Left forelimb (tissue), 1 donor: ENCODE measurements around the gene FNDC3B.

Experiments used
- DNase-seq: peaks from one replicate; pipeline ENCODE4 v3.0.0-alpha.2; 2018; ENCODE audit warnings: low spot score

Gene FNDC3B

DNA sequence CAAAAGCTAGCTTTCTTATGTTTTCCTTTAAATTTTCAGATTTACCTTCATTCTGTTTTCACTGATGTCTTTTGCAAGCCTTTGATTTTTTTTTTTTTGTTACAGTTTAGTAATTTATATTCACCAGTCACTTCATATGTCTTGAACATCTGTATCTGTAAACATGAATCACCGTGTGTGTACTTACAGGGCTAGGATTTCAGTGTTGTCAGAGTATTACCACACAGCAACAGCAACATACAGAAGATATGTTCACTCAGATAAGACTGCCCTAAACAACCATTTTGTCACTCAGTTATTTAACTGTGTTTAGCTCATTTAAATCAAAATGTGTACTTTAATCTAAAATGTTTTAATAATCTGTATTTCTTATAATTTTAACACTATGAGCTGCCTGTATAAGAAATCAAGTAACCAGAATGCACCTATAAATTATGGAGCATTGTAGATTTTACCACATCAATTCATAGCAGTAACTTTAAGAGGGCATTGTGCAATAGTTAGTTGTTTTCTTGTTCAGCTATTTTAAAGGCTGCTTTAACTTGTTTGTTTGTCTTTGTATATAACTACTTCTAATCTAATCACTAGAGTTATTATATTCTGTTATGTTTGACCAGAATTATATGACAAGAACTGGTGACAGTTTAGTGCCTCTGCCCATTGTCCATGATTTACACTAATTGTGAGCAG, 358.5 kb downstream of the FNDC3B start:
- DNase-seq, result no peak

DNA sequence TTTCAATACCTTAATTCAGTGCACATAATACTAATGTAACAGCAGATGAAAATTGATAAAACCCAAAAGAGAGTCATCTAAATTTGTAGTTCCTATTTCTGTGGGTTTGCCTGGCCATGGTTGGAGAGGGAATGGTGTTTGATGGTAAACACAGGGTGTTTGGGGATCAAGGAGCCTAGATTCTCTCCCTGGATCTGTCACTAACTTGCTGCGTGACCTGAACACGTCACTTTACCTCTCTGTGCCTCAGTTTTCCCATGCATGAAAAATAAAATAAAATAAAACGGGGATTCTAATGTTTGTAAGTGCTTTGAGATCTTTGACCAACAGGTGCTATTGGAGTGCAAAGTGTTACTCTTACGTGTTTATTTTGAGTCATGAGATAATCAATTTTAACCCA, 359.1 kb downstream of the FNDC3B start:
- DNase-seq, result no peak

DNA sequence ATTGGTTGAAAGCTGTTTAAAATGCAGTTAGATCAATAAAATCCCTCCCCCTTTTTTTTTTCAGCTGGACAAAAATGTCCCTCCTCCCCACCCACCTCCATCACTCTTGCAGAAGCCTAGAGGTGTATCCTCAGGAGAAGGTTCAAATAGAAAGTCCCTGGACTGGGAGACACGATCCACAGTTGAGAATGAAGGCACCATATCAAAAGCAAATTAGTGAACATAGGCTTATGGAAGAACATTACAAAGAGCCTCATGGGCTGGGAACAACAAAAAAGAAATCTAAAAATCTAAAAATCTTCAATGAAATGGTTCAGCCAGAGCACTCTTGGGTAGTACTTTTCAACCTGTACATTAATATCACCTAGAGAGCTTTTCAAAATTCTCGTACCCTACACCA, 362.7 kb downstream of the FNDC3B start:
- no peak for DNase-seq

DNA sequence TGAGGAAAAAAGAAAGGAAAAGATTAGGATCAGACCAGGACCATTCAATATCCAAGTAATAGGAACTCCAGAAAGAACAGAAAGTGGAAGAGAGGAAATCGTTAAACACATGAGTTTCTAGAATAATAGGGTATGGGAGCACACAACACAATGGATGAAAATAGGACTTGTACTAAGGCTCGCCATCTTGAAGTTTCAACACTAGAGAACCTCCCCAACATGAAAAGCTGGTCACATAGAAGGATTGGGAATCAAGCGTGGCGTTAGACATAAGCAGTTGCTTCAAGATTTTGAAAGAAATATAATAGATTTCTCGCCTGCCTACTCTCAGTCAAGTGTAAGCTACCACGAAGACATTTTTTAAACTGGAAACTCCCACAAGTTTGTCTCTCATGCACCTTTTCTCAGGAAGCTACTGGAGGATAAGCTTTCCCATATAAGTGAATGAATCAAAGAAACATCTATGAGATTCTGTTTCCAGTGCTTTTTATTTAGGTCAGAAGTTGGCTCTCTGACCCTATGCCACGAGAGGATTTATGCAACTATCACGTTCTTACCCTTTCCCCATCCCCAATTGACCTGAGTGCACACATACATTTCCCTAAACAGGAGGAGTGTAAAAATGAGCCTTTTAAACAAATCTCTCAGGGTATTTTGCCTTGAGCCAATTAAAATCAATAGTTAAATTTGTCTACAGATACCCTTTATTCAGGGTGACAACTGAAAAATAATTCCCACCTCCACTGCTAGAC, 363.7 kb downstream of the FNDC3B start:
- DNase-seq, result no peak

DNA sequence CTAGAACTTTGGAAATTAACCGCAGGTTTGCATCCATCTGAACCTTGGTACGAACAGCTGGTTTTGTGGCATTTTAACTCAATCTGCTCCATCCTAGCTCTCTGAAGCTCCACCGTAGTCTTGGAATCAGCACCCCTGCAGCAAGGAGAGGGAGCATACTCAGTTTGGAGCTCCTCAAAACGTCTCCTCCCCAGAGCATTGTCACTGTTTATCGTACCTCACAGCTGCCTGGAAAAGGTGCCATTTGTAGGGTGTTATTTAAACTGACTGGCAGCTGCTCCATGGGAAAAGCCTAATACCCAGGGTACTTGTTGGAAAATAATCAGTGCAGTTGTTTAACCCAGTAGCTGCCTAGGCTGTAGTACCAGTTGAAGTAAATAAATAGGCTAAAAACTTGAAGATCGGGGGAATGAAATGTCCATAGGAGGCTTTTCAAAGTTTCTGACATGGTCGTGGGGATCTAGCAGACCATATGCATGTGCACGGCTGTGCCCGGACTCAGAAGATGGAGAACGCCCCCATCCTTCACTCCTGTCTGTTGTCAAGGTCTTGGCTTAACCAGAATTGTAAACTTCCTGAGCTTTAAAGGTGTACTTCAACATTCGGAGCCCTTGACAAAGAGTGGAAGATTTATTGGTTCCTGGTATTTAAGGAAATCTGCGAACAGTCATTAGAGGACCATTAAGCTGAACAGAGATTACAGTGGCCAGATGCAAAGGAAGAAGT, 365.0 kb downstream of the FNDC3B start:
- no peak for DNase-seq

DNA sequence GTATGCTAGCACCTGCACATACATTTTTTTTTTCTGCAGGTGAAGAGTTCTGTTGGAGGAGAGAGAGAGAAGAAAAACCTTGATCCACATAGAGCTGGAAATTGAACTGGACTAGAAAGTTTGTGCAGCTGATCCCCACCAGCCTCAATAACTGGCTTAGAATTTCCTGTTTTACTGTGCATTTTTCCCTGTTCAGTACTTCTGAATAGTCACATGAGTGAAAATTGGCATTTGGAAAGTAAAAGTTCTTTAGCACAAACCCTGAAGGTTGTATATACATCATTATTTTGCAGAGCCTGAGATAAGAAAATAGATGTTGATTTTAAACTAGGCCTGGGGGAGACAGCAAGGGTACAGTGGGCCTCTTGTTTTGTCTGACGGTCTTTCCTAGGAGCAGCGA, 366.5 kb downstream of the FNDC3B start:
- DNase-seq, result no peak

DNA sequence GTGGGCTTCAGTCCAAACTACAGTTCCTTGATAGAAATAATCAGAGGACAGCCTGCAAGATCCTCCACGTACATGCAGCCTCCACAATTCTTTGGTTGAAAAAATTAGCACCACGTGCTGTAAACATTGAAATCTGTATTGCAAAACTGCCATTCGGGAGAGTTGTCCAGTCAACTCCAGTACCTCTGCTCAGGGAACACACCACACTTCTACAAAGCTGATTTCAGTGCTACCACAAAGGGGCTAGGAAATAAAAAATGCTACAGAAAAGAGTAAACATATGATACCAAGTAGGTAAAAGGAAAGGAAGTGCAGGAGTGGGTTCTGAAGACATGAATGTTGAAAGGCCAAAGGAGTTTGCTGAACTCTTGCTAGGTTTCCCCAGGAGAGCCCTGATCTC, 368.5 kb downstream of the FNDC3B start:
- DNase-seq, result no peak

DNA sequence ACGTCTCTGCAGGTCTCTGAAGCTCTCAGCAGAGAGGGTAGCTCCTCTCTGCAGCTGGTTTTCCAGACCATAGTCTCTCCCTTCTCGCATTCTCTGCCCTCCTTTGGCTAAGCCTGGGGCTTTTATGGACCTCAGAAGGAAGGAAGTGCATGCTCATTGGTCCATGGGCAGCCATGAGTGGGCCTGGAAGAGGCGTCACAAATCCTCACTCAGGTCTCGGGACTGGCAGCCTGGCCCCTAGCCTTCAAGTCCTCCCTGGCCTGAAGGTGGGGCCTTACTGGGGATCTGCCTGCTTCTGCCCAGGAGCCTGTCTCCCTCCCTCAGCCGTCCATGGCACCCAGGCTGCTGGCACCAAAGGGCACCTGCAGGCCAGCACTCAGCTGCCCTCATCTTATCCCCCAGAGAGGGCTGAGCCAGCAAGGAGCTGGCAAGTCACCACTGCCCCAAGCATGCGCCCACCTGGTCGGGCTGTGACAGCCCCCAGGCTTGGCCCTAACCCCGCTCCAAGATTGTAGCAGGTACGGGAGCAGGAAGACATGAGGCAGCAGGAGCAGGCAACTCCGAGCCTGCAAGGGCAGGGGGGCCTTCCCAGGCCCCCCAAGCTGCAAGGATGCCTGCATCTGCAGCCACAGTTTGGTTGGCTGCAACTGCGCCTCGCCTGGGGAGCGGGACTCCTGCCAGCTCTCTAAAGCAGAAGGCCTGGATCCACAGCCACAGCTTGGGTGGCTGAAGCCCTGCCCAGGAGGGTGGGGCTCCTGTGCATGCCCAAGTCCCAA, 371.5 kb downstream of the FNDC3B start:
- no peak for DNase-seq

DNA sequence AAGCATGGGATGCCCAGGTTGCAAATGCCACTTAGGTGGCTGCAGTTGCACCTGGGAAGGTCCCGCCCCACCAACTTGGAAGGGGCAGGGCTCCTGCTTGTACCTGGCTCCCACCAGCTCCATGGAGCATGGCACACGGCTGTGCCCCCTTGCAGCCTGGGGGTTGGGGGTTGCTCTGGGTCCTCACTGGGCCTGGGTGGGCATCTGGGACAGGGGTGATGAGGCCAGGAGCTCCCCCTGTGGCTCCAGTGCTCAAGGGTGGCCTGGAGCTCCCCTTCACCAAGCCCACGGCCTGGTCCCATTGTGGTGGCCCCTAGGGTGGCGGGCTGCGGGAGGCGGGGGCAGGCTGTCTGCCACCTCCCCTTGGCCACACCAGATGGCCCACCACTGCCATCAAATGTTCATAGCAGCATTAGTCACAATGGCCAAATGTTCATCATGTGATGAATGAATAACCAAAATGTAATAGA, 372.1 kb downstream of the FNDC3B start:
- DNase-seq, result no peak

DNA sequence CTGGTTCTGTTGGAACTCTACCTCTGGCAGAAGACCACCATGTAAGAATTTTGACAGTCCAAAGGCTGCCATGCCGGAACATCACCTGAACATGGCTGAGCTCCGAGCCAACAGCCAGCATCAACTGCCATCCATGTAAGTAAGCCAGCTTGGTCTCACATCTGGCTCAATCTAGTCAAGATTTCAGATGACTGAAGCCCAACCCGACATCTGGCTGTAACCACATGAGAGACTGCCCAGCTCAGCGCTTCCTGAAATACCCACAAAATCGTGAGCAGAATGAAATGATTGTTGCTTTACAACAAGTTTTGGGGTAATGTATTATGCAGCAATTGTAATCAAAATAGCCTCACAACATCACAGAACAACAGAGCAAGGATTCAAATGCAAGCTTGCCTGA, 375.9 kb downstream of the FNDC3B start:
- no peak for DNase-seq

DNA sequence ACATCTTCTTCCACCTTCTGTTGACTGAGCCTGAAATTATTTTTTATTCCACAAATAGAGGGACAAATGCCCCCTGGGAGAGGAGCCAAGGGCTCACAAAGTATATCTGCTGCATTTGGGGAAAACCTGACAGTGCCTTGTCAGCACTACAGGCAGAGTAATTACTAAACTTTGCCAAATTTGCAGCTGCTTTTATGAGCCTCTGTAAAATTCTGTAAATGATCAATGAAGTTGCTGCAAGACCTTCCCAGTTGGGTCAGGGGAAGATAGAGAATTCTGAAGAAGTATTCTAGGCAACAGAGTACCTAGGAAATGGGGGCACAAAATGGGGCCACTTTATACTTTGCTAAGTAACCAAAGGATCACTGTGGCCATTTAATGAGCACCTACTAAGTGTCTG, 398.3 kb downstream of the FNDC3B start:
- no peak for DNase-seq

DNA sequence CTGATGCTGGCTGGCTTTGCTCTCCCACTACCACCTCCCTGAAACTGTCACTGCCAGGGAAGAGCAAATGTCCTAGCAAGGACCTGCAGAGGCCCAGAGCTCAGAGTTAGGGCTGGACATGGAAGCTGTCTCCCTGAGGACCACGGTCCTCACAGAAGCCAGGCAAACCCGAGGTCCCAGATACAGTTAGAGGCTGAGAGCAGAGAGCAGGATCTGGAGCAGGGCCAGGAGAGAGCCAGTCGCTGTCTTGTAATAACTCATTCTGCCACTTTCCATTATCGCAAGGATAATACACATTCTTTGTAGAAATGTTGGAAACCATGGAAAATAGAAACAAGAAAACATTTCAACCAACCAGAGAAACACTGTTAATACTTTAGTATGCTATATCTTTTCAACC, 398.8 kb downstream of the FNDC3B start:
- no peak for DNase-seq

DNA sequence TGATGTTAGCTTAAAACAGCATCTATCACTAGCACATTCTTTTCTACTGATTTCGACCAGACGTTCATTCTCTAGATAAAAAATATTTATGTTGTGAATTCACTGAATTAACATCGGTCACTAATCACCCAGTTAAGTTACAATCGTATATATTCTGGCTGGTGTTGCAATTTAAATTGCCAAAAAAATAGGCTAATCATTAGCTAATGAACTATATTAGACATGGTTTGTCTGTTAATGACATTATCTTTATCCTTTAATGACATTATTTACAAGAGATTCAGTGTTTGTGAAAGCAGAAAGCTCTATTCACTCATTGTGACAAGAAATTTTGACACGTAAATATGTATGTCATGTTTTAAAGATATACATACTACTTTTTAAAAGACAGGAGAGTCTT, 402.2 kb downstream of the FNDC3B start:
- no peak for DNase-seq

DNA sequence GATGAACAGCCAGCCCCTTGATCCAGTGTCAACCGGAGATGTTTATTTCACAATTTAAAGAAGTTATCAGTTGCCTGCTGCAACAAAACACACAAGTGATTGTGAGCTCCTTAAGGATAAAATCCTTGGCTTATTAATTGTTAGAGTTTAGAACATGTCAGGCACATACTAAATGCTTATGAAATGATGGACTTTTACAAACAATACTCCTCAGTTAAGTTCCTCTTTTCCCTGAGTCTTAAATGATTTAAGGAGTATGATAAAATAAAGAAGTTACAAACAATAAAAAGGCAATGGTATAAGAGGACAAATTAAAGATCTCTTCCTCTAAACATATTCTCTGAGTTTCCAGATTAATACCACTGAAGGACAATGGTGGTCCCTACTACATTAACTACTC, 403.2 kb downstream of the FNDC3B start:
- DNase-seq, result no peak

DNA sequence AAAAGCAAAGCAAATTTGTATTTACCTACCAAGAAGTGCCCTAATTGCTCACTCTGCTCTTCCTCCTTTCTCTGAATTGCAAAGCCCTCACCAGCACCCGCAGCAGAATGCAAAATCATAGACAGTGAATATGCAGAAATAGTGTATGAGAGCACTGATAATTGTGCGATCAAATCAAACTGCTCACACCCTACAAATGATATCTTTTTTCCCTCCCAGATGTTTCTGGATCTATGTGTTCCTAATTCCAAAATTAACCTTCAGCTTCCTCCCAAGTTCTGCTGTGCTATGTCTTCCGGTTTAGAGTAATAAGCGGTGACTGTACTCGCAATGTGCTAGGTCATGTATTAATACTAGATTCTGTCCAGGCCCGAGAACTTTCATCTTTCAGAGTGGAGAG, 405.4 kb downstream of the FNDC3B start:
- DNase-seq, result no peak

DNA sequence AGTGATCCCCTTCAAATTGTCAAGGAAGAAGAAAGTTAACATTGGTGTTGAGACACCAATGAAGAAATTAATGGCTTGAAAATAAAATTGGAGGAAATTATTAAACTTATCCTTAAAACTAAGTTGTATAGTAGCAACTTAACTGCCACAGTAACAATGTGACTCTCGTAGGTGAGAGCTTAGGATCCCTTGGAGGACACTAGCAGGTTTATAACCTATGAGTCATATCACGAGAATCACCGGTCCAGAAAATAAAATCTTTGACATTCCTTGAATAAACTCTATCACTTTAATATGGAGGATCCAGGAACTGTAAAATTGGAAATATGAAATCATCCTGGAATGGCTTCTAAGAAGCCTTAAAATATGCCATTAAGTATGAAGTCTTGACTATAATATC, 406.8 kb downstream of the FNDC3B start:
- DNase-seq, result no peak

DNA sequence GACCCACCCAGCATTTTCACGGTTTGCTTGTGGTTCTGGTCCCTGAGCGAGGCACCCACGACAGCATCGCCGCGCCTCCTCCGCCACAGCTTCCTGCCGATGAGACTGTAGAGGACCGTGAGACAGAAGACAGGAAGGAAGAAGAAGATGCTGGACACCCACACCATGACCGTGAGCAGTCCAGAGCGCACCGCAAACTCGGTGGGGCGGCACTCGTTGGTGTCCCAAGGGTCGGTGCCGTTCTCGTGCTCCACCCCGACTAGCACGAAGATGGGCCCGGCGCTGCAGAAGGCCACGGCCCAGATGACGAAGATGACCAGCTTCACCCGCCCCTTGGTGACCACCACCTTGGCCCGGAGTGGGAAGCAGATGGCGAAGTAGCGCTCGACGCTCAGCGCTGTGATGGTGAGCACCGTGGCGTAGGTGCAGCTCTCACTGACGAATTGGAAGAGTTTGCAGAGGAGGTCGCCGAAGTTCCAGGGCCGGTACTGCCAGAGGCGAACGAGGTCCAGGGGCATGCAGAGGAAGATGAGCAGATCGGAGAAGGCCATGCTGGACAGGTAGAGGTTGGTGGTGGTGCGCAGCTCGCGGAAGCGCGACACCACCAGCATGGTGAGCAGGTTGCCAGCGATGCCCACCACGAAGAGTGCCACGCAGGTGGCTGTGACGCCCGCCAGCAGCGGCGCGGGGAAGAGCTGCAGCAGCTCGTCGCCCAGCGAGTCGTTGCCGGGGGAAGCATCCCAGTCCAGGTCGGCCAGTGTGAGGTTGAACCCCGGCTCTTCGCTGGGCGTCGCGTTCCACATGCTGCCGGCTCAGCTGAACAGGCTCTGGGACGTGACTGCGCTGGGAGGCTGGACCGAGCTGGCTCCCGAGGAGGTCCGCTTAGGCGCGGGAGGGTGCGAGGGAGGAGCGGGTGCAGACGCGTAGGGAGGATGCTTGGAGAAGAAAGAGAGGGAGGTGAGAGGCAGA, 408.5 kb downstream of the FNDC3B start, which contains the start of gene GHSR:
Gene GHSR (minus strand): TSS at position 846 of the 969 bp plus-strand sequence. CDS start 43 bp downstream, at position 803.
- DNase-seq, result no peak

DNA sequence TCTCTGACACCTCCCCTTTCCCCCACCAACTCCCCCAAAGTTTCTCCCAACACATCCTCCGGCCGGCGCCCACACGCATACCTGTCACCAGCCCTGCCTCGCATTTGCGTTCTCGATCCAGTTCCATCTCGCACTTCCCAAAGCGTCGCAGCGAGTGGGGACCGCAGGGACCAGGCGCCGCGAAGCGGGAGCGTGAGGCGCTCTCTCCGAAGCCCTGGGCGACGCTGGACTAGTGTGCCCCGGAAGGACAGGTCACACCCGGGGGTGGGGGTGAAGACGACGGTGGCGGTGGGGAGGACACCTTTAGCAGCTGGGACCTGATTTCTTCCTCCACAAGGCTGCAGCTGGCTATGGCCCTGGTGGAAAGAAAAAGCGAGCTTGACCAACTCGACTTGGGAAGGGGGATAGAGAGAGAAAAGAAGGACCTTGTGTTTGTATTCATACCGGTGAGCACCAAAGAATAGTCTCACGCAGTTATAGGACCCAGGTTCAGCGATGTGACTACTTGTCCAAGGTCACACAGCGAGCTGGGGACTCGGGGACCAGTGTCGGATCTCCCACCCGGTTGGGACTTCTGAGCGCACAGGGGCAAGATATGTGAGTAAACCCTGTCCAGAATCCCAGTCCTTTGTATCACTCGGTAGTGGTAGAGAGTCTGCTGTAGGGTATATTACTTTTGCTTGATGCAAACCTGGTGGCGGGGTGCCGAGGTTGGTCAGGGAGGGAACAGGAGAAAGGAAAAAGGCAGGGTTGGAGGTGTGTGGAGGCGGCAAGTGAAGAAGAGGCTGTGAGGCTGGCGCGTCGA, 409.5 kb downstream of the FNDC3B start:
- no peak for DNase-seq

DNA sequence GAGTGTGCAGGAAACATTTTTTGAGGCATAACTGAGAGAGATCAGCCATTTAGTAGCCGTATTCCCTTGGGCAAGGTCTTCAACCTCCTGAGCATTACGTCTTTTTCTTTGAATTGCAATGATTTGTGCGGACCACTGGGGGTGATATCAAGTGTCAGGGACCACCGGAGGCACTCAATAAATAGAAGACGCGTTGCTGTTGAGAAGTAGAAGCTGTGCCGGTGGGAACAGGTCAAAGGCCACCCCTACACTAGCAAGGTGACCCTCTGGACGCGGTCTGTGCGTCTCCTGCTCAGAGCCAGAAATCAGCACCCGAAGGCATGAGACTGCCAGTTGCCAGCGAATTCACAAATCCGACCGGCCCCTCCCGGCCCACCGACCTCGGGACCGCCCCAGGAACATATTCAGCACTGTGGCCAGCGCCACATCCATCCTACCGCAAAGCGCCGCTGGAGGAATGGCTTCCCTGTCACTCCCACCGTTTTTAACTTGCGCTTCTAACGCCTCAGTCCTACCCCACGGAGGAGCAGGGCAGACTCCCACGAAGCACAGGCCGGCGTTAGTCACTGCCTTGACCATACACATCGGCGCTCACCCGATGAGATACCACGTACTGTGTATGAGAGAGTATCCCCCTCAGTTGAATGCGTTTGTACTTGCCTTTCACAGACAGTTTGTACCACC, 410.2 kb downstream of the FNDC3B start:
- peak; percentile 68 for DNase-seq
